ENCODE results near the gene SH3BP5L.
"Not testable (repeated sequence)": the region's sequence is repeated elsewhere in the genome, so short reads cannot be mapped to it uniquely, and the experiment has no call there.

Gene SH3BP5L

DNA sequence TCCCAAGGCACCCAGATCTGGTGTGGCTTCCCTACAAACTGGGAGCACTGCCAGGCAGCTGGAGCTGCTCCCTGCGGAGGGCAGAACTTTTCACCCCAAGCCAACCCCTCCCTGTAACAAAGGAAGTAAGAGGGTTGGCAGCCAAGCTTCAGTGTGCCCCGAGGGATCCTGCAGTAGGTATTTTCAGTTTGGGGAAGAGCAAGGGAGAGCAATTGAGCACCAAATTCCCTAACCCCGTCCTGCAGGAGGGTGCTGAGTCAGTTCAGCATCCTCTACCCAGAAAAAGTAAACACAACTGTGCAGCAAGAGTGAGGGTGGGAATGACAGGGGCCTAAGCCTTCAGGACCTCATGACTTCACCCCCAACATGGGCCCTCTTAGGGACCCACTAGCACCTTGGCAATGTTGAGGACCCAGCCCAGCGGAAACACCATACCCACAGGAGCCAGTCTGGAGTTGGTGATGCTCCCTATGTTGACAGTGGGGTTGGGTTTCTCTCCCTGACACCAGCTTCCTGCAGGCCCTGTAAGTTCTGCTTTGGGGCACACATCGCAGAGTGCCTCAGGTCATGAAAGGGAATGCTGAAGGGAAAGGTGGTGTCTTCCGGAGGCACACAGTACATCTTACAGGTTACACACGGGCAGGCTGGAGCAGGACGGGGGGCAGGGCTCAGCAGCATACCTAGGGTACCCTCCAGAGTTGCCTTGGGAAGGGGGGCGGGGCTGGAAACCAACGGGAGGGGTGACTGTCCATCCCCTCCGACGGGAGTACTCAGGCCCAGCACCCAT lies 14.8 kb downstream of the SH3BP5L start:
- in situ Hi-C loops (cut with HindIII; ENCODE audit: low sequenced_read_pairs), result no loop called here

DNA sequence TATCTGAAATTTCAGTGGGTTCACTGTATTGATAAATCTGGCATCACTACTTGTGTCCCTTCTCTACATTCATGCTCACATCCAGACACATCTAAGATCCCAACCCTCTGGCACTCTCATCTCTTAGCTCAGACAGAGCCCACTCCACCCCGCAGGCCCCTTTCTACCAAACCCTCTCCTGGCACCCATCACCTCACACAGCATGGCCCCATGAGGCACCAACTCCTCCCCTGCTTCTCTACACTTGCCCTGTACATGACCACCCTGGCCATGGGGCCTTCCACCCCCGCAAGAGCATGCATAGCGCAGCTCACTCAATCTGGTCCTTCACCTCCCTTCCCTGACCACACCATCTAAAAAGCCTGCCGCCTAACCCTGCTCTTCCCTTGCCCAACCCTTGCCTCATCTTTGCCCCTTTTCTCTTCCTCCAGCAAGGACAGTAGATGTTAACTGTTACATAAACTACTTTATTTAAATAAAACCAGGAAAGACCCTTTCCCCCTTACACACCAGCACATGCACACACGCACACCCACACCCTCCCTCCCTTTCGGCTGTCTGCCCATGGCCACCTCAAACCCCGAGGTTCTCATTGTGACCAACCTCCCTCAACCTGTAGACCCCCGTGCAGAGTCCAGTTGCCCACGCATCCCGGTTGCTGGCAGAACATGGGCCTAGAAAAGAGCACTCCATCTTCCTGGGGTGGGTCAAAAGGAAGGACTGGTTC lies 15.6 kb downstream of the SH3BP5L start:
- in situ Hi-C loops (cut with HindIII; ENCODE audit: low sequenced_read_pairs), result no loop called here

DNA sequence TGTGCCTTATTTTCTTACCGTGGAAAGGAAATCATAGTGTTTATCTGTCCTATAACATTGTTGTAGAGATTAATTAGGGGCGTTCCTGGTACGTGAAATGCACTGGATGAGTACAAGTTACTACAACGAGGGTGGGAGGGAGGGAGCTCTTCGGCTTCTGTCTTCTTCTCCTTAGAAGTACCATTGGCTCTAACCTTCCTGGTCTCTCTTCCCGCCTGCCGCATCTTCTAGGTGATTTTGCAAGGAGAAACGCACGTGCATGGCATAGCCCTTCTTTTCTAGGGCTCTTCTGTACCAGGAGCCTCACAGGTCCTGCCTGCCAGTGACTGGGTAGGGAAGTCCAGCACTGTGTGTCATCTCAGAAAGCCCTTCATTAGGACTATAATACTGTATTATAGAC lies 16.8 kb downstream of the SH3BP5L start:
- in situ Hi-C loops (cut with HindIII; ENCODE audit: low sequenced_read_pairs), result no loop called here

DNA sequence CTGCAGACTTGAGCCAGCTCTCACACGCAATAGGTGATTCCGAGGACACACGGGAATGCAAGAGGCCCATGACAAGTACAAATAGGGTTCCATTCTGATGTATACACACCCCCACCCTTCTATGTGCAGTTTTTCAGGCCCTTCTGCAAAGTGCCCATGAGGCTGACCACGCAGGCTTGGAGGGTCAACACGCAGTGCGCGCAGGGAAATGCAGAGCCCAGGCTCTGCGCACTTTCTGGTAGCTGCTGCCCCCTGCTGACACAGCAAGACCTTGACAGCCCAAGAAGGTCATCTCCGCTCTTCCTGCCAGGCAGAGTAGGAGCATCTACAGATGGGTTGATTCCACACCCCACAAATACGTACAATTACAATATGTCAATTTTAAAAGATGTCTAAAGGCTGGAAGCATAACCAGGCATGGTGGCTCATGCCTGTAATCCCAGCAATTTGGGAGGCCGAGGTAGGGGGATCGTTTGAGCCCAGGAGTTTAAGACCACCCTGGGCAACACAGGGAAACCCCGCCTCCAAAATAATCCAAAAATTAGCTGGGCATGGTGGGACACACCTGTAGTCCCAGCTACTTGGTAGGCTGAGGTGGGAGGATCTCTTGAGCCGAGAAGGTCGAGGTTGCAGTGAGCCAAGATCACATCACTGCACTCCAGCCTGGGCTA lies 18.5 kb downstream of the SH3BP5L start:
- in situ Hi-C loops (cut with HindIII; ENCODE audit: low sequenced_read_pairs), result no loop called here

DNA sequence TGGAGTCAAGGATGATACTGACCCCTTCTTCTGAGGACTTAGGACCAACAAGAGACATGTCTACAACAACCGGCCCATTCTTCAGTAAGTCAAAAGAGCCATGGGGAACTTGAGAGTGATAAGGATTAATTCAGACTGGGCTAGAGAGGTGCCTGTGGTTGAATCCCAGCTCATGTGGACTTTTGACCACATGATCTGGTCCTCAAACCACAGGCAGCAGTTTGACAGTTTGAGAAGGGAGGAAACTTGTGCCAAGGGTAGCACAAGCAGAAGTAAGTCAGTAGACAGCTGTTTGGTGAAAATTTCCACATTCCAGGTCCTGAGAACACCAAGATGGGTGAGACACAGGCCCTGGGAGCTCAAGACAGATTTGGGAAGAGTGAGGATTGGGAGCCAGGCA lies 19.8 kb downstream of the SH3BP5L start:
- in situ Hi-C loops (cut with HindIII; ENCODE audit: low sequenced_read_pairs), result no loop called here

DNA sequence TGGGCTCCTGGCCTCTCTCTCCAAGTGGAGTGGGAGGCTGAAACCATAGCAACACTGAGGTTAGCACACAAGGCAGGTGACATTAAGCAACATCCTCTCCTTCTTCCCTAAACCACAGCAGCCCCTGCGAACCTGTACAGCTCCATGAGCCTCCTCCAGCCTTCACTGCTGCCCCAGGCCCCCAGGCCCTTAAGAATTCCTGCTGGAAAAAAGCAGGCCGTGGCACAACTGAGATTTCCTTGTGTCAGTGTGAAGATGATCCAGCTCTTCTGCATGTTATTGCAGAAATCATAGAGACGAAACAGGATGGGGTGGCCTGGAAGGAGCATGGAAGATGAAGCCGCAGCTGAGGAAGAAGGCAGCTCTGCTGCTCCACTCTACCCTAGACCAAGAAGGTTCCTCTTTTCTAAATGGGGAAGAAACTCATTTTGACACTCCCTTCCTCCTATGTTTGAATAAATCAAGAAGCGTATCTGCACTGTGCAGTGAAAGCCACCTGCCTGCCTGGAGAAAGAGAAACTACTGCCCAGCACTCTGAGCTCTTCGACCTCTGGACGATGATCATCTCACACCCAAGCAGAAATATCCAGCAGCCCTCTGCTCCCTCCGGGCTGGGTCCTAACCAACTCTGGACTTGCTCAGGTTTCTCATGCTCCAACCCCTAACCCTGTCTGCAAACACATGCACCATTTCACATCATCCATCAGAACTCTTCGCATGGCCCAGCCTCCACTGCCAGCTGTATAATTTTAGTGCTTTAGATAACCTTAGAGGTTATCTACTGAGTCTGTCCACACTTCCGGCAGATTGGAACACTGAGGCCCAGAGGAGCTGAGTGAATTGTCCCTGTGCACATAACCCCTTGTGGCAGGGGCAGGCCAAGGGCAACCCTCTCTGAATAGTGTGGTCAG lies 20.7 kb downstream of the SH3BP5L start:
- in situ Hi-C loops (cut with HindIII; ENCODE audit: low sequenced_read_pairs), result no loop called here

DNA sequence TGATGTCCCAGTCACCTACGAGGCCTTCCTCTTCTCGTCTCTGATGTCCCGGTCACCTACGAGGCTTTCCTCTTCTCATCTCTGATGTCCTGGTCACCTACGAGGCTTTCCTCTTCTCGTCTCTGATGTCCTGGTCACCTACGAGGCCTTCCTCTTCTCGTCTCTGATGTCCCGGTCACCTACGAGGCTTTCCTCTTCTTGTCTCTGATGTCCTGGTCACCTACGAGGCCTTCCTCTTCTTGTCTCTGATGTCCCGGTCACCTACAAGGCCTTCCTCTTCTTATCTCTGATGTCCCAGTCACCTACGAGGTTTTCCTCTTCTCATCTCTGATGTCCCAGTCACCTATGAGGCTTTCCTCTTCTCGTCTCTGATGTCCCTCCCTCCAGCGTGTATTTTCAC lies 22.2 kb downstream of the SH3BP5L start:
- in situ Hi-C loops (cut with HindIII; ENCODE audit: low sequenced_read_pairs), result not testable (repeated sequence)

DNA sequence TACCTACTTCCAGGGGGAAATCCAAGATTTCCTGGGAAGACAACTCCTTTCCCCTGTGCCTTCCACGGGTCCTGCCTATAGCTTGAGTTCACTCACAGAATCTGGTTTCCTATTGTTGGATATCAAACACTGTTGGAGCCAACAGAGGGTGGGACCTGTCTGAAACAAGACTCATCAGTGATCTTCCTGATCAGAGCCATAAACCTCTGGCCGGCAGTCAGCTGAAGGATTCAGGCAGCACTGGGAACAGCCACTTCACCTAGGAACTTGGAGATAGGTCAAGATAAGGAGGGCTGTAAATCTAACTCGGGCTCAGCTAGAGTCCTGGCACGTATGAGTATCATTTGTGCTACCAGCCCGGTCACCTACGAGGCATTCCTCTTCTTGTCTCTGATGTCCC lies 23.3 kb downstream of the SH3BP5L start:
- in situ Hi-C loops (cut with HindIII; ENCODE audit: low sequenced_read_pairs), result no loop called here

DNA sequence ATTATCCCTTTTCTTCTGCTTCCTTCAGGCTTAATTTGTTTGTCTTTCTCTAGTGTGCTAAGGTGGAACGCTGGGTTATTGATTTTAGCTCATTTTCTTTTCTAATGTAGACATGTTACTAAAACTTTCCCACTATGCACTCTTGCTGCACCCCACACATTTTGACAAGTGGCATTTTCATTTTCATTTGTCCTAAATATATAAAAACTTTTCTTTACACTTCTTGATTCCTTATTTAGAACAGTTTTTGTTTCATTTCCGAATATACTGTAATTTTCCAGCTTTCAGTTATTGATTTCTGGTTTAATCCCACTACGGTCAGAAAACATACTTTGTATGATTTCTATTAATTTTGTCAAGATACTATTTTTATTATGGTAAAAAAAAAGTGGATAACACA lies 25.3 kb downstream of the SH3BP5L start:
- in situ Hi-C loops (cut with HindIII; ENCODE audit: low sequenced_read_pairs), result no loop called here

DNA sequence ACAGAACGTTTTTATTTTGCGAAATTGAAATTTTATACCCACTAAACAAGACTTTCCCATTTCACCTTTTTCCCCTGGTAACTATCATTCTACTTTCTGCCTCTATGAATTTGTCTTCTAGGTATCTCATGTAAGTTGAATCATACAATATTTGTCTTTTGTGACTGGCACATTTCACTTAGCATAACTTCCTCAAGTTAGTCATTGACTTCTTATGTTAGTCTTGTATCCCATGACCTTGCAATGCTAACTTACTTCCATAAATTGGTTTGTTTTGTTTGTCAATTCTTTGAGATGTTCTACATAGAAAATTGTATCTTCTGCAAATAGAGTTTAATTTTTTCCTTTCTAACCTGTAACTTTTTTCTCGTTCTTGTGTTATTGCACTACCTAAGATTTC lies 26.9 kb downstream of the SH3BP5L start:
- in situ Hi-C loops (cut with HindIII; ENCODE audit: low sequenced_read_pairs), result no loop called here

DNA sequence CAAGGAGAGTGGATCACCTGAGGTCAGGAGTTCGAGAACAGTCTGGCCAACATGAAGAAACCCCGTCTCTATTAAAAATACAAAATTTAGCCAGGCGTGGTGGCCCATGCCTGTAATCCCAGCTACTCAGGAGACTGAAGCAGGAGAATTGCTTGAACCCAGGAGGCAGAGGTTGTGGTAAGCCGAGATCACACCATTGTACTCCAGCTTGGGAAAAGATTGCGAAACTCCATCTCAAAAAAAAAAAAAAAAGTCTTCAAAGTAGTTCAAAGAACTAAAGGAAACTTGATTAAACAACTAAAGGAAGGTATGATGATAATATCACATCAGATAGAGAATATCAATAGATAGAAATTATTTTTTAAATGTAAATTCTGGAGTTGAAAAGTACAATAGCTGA lies 31.1 kb downstream of the SH3BP5L start:
- in situ Hi-C loops (cut with HindIII; ENCODE audit: low sequenced_read_pairs), result not testable (repeated sequence)

DNA sequence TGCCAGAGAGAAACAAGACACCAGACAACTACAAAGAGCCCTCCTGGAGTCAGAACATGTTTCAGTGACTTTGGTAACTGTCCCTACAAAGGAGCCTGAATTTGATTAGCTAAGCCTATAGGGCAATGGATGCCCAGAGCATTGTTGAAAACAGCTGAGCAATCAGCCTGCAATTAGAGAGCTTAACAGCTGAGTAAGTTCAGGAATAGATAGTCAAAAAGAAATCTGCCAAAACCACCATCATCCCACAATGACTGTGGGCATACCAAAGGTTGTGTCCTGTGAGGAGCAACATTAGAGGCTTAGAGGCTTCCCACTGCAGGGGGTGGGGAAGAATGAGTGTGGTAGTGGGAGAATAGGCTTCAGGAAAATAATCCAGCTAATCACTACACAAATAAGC lies 32.1 kb downstream of the SH3BP5L start:
- in situ Hi-C loops (cut with HindIII; ENCODE audit: low sequenced_read_pairs), result no loop called here

DNA sequence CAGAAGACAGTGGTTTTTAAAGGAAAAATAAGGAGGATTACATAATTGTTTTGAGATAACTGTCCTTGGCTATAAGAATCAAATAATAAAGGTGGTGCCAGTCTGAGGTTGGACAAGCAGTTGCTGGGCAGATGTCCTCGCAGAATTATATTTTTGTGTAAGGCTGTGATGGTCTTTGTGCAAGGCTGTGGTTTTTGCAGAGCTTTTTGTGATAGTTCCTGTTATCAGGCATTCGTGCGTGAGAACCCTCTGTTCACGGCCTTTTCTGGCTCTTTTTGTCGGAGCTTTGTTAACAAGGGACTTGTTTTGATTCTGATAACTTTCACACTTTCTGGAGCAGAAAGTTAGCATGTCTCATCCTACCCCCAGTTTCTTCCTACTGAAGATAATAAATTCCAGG lies 33.4 kb downstream of the SH3BP5L start:
- in situ Hi-C loops (cut with HindIII; ENCODE audit: low sequenced_read_pairs), result no loop called here

DNA sequence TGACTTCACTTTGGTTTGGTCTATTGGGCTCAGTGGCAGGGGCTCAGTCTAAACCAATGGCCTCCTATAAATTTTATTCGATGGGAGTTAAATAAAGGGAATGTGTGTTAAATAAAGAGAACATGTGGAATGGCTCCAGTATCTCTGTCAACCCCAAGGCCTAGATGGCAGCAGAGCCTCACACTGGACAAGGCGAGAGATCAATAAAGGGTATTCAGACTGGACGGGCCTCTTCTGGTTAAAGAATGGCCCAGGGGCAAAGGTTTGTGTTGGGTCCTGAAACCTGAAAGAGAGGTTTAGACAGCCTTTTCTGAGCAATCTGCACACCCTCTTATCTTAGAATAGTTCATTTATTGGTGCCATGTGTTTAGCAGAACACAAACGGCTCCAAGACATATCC lies 34.7 kb downstream of the SH3BP5L start:
- in situ Hi-C loops (cut with HindIII; ENCODE audit: low sequenced_read_pairs), result no loop called here

DNA sequence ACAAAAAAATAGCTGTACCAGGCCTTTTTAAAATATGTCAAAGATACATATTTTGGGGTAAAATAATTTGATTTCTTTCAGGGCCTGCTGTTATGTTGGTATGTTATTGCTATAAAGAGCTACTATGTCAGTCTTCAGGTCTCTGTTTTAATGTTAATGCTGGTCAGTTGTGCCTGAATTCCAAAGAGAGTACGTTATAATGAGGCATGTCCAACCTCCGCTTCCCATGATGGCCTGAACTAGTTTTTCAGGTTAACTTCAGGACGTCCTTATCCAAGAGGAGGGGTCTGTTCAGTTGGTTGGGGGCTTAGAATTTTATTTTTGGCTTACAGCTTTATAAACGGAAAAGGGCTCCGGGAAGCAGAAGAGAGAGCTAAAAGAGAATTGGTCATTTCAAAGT lies 35.3 kb downstream of the SH3BP5L start:
- in situ Hi-C loops (cut with HindIII; ENCODE audit: low sequenced_read_pairs), result no loop called here

DNA sequence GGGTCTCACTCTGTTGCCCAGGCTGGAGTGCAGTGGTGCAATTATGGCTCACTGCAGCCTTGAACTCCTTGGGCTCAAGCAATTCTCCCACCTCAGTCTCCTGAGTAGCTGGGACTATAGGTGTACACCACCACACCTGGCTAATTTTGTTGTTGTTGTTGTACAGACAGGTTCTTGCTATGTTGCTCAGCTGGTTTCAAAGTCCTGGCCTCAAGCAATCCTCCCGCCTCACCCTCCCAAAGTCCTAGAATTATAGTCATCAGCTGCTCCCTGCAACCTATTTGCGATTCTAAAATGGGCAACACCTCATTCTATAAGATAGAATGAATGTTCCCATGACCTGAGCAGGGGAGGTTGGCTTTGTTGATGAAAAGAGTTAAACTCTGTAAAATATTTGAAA lies 36.4 kb downstream of the SH3BP5L start:
- in situ Hi-C loops (cut with HindIII; ENCODE audit: low sequenced_read_pairs), result not testable (repeated sequence)

DNA sequence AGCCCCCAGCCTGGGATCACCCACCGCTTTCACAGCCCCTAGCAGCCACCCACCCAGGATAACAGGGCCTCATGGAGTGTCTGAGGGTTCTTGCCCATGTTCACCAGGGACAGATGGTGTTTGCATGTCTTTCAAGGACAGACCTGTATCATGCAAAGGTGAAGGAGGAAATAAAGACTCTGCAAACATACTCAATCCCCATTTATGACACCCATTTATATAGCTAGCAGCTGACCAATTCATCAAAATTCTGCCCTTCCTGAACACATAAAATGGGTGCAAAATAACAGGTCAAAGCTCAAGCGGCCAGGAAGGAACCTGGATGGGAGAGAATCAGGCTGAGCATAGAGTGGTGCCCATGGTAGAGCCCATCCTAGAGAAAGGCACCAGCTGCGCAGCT lies 37.4 kb downstream of the SH3BP5L start:
- in situ Hi-C loops (cut with HindIII; ENCODE audit: low sequenced_read_pairs), result no loop called here

DNA sequence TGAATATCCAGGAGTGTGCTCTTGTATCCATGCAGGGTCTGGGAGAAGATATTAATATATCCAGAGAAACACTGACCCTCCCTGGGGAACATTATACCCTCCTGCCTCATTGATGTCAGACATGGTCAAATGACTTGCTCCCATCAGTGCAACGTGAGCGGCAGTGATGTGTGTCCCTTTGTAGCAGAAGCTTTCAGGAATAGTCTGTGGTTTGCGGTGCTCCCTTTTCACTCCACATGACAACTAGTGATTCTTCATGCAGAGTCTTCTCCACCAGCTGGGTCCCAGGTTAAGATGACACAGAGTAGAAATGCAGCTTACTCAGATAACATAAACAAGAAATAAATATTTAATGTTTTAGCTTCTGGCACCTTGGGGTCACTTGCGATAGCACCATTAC lies 38.3 kb downstream of the SH3BP5L start:
- in situ Hi-C loops (cut with HindIII; ENCODE audit: low sequenced_read_pairs), result no loop called here

DNA sequence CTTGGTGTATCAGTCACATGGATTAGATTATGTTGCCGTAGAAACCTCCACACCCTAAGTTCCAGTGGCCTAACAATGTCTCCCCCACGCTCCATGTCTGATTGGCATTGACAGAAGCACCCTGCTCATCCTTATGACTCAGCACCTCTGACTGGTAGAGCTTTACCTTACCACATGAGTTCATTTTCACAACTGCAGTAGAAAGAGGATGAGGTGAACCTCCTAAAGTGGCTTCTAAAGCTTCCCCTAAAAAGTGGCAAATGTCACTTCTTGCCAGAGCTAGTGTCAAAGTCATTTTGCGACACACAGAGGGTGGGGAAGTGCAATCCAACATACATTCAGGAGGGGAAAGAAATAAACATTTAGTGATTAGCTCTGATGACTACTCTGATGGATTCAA lies 39.6 kb downstream of the SH3BP5L start:
- in situ Hi-C loops (cut with HindIII; ENCODE audit: low sequenced_read_pairs), result no loop called here

DNA sequence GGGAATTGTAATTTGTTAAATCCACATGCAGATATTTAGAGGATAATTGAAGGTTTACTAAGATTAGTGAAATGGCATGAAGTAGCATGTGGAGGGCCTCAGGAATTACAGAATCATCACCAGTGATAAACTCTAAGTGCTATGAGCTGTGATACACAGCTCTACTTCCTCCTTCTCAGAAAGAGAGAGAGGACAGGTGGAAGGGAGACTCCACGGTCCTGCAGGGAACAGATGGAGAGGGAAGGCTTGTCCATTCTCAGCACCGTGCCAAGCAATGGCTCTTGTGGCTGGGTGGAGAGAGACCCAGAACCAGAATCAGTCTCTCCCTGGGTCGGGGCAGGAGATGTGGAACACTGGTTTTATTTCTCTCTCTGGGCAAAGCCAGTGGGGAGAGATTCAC lies 42.3 kb downstream of the SH3BP5L start:
- in situ Hi-C loops (cut with HindIII; ENCODE audit: low sequenced_read_pairs), result no loop called here

All from endothelial cell of hepatic sinusoid (primary cell).